GM23338 (cell line): ENCODE measurements around the gene LRRC3B.

Experiments
- EZH2 ChIP-seq: fragments of 200-600 bp; sonication (generic); IDR thresholded peaks from one replicate; pipeline ENCODE4 v1.8.0; 2017; ENCODE audit warnings: antibody characterized with exemption, mild to moderate bottlenecking, low read depth; ENCODE audit not compliant: unreplicated experiment
- EZH2phosphoT487 ChIP-seq: fragments of 200-600 bp; sonication (generic); IDR thresholded peaks from one replicate; pipeline ENCODE4 v1.8.1; 2018; ENCODE audit warnings: antibody characterized with exemption; ENCODE audit not compliant: unreplicated experiment
- JUNB ChIP-seq: IDR thresholded peaks from one replicate; pipeline ENCODE4 v1.6.1; 2016; ENCODE audit warnings: antibody characterized with exemption; ENCODE audit not compliant: unreplicated experiment
- NANOG ChIP-seq: IDR thresholded peaks from 2 replicates; pipeline ENCODE4 v1.6.1; 2016; ENCODE audit warnings: antibody characterized with exemption, borderline replicate concordance
- POLR2AphosphoS5 ChIP-seq: IDR thresholded peaks from 2 replicates; pipeline ENCODE4 v1.6.1; 2016; ENCODE audit warnings: antibody characterized with exemption, low read depth
- STAT1 ChIP-seq: IDR thresholded peaks from one replicate; pipeline ENCODE4 v1.6.1; 2016; ENCODE audit warnings: antibody characterized with exemption; ENCODE audit not compliant: unreplicated experiment
- ZNF331 ChIP-seq: fragments of 250-450 bp; sonication (Bioruptor Pico); IDR thresholded peaks from 2 replicates; pipeline ENCODE4 v1.5.0; 2020; ENCODE audit warnings: low read depth, mild to moderate bottlenecking, moderate library complexity
- TF ChIP-seq, protein P1 (sequence below), 2 experiments: fragments of 200-600 bp in 1 of 2; sonication (generic) in 1 of 2; conservative IDR thresholded peaks; 2 replicates each; pipeline versions ENCODE4 v1.5.1 to v1.6.1; 2016 to 2017; ENCODE audit warnings: antibody characterized with exemption in 2 of 2, low read depth in 2 of 2, mild to moderate bottlenecking in 2 of 2, moderate library complexity in 1 of 2
- TF ChIP-seq, protein P2 (sequence below): IDR thresholded peaks from 2 replicates; pipeline ENCODE4 v1.6.1; 2016; ENCODE audit warnings: antibody characterized with exemption
- TF ChIP-seq, protein P3 (sequence below): IDR thresholded peaks from one replicate; pipeline ENCODE4 v1.6.1; 2018; ENCODE audit warnings: antibody characterized with exemption; ENCODE audit not compliant: unreplicated experiment

DNA sequence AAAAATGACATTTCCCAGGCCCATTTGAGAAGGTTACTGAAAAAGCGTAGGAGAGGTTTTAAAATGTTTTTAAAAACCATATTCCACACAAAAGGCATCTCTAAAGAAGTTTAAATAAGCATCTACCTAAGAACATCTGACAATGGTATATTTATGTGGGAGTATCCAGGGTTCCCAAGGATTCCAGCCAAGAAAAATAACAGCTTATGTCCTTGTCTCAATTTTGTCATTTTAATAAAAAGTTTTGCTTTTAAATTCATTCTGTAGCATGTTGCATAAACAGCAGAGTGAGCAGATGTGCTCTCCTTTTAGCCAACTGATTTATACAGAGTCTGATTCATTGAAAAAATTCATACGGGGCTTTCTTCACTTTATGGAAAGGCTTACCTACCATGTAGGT is 129.9 kb downstream of the LRRC3B start:
- TF ChIP-seq, protein P1, sequence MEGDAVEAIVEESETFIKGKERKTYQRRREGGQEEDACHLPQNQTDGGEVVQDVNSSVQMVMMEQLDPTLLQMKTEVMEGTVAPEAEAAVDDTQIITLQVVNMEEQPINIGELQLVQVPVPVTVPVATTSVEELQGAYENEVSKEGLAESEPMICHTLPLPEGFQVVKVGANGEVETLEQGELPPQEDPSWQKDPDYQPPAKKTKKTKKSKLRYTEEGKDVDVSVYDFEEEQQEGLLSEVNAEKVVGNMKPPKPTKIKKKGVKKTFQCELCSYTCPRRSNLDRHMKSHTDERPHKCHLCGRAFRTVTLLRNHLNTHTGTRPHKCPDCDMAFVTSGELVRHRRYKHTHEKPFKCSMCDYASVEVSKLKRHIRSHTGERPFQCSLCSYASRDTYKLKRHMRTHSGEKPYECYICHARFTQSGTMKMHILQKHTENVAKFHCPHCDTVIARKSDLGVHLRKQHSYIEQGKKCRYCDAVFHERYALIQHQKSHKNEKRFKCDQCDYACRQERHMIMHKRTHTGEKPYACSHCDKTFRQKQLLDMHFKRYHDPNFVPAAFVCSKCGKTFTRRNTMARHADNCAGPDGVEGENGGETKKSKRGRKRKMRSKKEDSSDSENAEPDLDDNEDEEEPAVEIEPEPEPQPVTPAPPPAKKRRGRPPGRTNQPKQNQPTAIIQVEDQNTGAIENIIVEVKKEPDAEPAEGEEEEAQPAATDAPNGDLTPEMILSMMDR (conservative IDR thresholded peaks at IDR 0.05; ENCODE audit: low read depth in 2 of 2) = no peak
- TF ChIP-seq EZH2phosphoT487 (no peak), EZH2 (no peak), STAT1 (no peak), NANOG (no peak), ZNF331 (CRISPR knock-in tag) (no peak), POLR2AphosphoS5 (no peak), JUNB (no peak)
- TF ChIP-seq, protein P2, sequence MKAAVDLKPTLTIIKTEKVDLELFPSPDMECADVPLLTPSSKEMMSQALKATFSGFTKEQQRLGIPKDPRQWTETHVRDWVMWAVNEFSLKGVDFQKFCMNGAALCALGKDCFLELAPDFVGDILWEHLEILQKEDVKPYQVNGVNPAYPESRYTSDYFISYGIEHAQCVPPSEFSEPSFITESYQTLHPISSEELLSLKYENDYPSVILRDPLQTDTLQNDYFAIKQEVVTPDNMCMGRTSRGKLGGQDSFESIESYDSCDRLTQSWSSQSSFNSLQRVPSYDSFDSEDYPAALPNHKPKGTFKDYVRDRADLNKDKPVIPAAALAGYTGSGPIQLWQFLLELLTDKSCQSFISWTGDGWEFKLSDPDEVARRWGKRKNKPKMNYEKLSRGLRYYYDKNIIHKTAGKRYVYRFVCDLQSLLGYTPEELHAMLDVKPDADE = no peak
- TF ChIP-seq, protein P3, sequence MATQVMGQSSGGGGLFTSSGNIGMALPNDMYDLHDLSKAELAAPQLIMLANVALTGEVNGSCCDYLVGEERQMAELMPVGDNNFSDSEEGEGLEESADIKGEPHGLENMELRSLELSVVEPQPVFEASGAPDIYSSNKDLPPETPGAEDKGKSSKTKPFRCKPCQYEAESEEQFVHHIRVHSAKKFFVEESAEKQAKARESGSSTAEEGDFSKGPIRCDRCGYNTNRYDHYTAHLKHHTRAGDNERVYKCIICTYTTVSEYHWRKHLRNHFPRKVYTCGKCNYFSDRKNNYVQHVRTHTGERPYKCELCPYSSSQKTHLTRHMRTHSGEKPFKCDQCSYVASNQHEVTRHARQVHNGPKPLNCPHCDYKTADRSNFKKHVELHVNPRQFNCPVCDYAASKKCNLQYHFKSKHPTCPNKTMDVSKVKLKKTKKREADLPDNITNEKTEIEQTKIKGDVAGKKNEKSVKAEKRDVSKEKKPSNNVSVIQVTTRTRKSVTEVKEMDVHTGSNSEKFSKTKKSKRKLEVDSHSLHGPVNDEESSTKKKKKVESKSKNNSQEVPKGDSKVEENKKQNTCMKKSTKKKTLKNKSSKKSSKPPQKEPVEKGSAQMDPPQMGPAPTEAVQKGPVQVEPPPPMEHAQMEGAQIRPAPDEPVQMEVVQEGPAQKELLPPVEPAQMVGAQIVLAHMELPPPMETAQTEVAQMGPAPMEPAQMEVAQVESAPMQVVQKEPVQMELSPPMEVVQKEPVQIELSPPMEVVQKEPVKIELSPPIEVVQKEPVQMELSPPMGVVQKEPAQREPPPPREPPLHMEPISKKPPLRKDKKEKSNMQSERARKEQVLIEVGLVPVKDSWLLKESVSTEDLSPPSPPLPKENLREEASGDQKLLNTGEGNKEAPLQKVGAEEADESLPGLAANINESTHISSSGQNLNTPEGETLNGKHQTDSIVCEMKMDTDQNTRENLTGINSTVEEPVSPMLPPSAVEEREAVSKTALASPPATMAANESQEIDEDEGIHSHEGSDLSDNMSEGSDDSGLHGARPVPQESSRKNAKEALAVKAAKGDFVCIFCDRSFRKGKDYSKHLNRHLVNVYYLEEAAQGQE = no peak
